IMR-90 (cell line): ENCODE measurements around the gene MAJIN. TPM values are rescaled to one million over a fixed set of nuclear protein-coding genes. Genes with fewer than 3 reads are reported as not detected.

ENCODE experiments used
- ATAC-seq: fragments of 200-7000 bp; cut with Tn5 transposase; 2 replicates; pipeline ENCODE4 v1.9.1; 2020; ENCODE audit warnings: low read depth, mild to moderate bottlenecking, moderate library complexity
- BruUV-seq: library from RNA; stranded (reverse); fragments of 400-500 nt; replicated peaks from 2 replicates; lab custom pipeline; 2021; lab: Mats Ljungman, UMichigan
- CTCF ChIA-PET: fragments of 300-600 bp; formaldehyde crosslinking; extraction: SDS; loops from one replicate; lab custom pipeline; 2021; ENCODE audit warnings: antibody characterized with exemption; lab: Yijun Ruan, JAX
- POLR2A ChIA-PET: fragments of 300-600 bp; sonication (Branson Sonifier 250); formaldehyde crosslinking; loops from one replicate; lab custom pipeline; 2022; ENCODE audit warnings: antibody characterized with exemption; ENCODE audit not compliant: unreplicated experiment; lab: Charles Lee
- DNase-seq: peaks from one replicate; pipeline ENCODE4 v3.0.0; 2013
- H2AFZ ChIP-seq: replicated peaks from 2 replicates; pipeline ENCODE3; 2013; ENCODE audit warnings: low read length, mild to moderate bottlenecking; ENCODE audit not compliant: poor library complexity
- H2AK5ac ChIP-seq: 2 replicates; pipeline ENCODE4 v1.6.1; 2013; ENCODE audit warnings: low read depth, low read length, inconsistent platforms
- H2AK9ac ChIP-seq: replicated peaks from 2 replicates; pipeline ENCODE3; 2013; ENCODE audit warnings: mild to moderate bottlenecking, low read depth, low read length, moderate library complexity; ENCODE audit not compliant: poor library complexity
- H2BK120ac ChIP-seq: 2 replicates; pipeline ENCODE4 v1.6.1; 2013; ENCODE audit warnings: low read depth, low read length, inconsistent platforms
- H2BK15ac ChIP-seq: 3 replicates; pipeline ENCODE4 v1.6.1; 2013; ENCODE audit warnings: low read depth, low read length, inconsistent platforms
- H2BK20ac ChIP-seq: 2 replicates; pipeline ENCODE4 v1.6.1; 2013; ENCODE audit warnings: low read depth, mild to moderate bottlenecking, inconsistent platforms, low read length, moderate library complexity
- H2BK5ac ChIP-seq: 2 replicates; pipeline ENCODE4 v1.6.1; 2013; ENCODE audit warnings: mild to moderate bottlenecking, low read depth, low read length, inconsistent platforms; ENCODE audit not compliant: poor library complexity, severe bottlenecking
- H3K14ac ChIP-seq: replicated peaks from 2 replicates; pipeline ENCODE4 v1.6.1; 2013; ENCODE audit warnings: low read depth, low read length, inconsistent platforms
- H3K18ac ChIP-seq: 2 replicates; pipeline ENCODE4 v1.6.1; 2013; ENCODE audit warnings: low read depth, low read length, control low read depth
- H3K23ac ChIP-seq: 2 replicates; pipeline ENCODE4 v1.6.1; 2013; ENCODE audit warnings: low read depth, low read length, inconsistent platforms
- H3K27ac ChIP-seq: 2 replicates; pipeline ENCODE4 v1.5.1; 2013; ENCODE audit warnings: mild to moderate bottlenecking, control low read depth, low read length; ENCODE audit not compliant: insufficient read depth
- H3K27me3 ChIP-seq: 2 replicates; pipeline ENCODE4 v1.6.1; 2013; ENCODE audit warnings: low read length; ENCODE audit not compliant: control insufficient read depth, insufficient read depth
- H3K36me3 ChIP-seq: 2 replicates; pipeline ENCODE4 v1.6.1; 2013; ENCODE audit warnings: low read length, mixed read lengths; ENCODE audit not compliant: control insufficient read depth, insufficient read depth
- H3K4ac ChIP-seq: 2 replicates; pipeline ENCODE4 v1.6.1; 2013; ENCODE audit warnings: low read depth, low read length, inconsistent platforms
- H3K4me1 ChIP-seq: 2 replicates; pipeline ENCODE4 v1.6.1; 2013; ENCODE audit warnings: low read length, mixed read lengths; ENCODE audit not compliant: control insufficient read depth, insufficient read depth
- H3K4me2 ChIP-seq: 2 replicates; pipeline ENCODE4 v1.6.1; 2013; ENCODE audit warnings: low read depth, mild to moderate bottlenecking, control low read depth, low read length, moderate library complexity
- H3K4me3 ChIP-seq: 2 replicates; pipeline ENCODE4 v1.5.1; 2013; ENCODE audit warnings: low read depth, mild to moderate bottlenecking, control low read depth, low read length, moderate library complexity; ENCODE audit not compliant: insufficient read depth
- H3K56ac ChIP-seq: 2 replicates; pipeline ENCODE4 v1.6.1; 2013; ENCODE audit warnings: low read length, inconsistent platforms; ENCODE audit not compliant: insufficient read depth; ENCODE audit errors: extremely low read depth
- H3K79me1 ChIP-seq, 2 experiments: 2 replicates each; pipeline ENCODE4 v1.6.1; 2013; ENCODE audit warnings: low read length in 2 of 2, inconsistent platforms in 1 of 2, low read depth in 1 of 2
- H3K9ac ChIP-seq: 2 replicates; pipeline ENCODE4 v1.6.1; 2013; ENCODE audit warnings: low read depth, low read length, control low read depth
- H3K9me1 ChIP-seq: 2 replicates; pipeline ENCODE4 v1.6.1; 2013; ENCODE audit warnings: low read length, inconsistent platforms; ENCODE audit not compliant: insufficient read depth
- H3K9me3 ChIP-seq: 2 replicates; pipeline ENCODE4 v1.6.1; 2013; ENCODE audit warnings: low read length; ENCODE audit not compliant: control insufficient read depth, insufficient read depth
- H4K20me1 ChIP-seq: 2 replicates; pipeline ENCODE4 v1.6.1; 2013; ENCODE audit warnings: low read length, inconsistent platforms; ENCODE audit not compliant: insufficient read depth
- H4K5ac ChIP-seq: 2 replicates; pipeline ENCODE4 v1.6.1; 2013; ENCODE audit warnings: mild to moderate bottlenecking, low read depth, low read length, control low read depth
- H4K8ac ChIP-seq, 2 experiments: 2 replicates each; pipeline ENCODE4 v1.6.1; 2013; ENCODE audit warnings: low read depth in 2 of 2, low read length in 2 of 2, control low read depth in 1 of 2, inconsistent platforms in 1 of 2
- H4K91ac ChIP-seq: 2 replicates; pipeline ENCODE4 v1.6.1; 2013; ENCODE audit warnings: low read depth, low read length, inconsistent platforms; ENCODE audit not compliant: insufficient read depth
- BHLHE40 ChIP-seq: fragments of 150-350 bp; IDR thresholded peaks from 2 replicates; pipeline ENCODE4 v1.6.1; 2016; ENCODE audit warnings: mild to moderate bottlenecking, low read depth, low read length
- CEBPB ChIP-seq: IDR thresholded peaks from 2 replicates; pipeline ENCODE4 v1.6.1; 2012; ENCODE audit warnings: low read depth, low read length, improper control_type of control experiment
- CTCF ChIP-seq: conservative IDR thresholded peaks from 2 replicates; pipeline ENCODE4 v1.5.1; 2012; ENCODE audit warnings: mild to moderate bottlenecking, low read depth, low read length, improper control_type of control experiment
- ELK1 ChIP-seq: fragments of 150-350 bp; IDR thresholded peaks from 2 replicates; pipeline ENCODE4 v1.6.1; 2016; ENCODE audit warnings: low read depth, mild to moderate bottlenecking, low read length, moderate library complexity, borderline replicate concordance
- FOS ChIP-seq: fragments of 150-350 bp; IDR thresholded peaks from 2 replicates; pipeline ENCODE4 v1.6.1; 2016; ENCODE audit warnings: low read depth, low read length
- MAFK ChIP-seq: IDR thresholded peaks from 2 replicates; pipeline ENCODE4 v1.6.1; 2012; ENCODE audit warnings: low read depth, low read length, improper control_type of control experiment
- MAZ ChIP-seq: IDR thresholded peaks from 2 replicates; pipeline ENCODE4 v1.6.1; 2012; ENCODE audit warnings: low read depth, mild to moderate bottlenecking, low read length, improper control_type of control experiment, moderate library complexity, borderline replicate concordance
- MXI1 ChIP-seq: IDR thresholded peaks from 2 replicates; pipeline ENCODE4 v1.6.1; 2012; ENCODE audit warnings: low read depth, mild to moderate bottlenecking, low read length, moderate library complexity, borderline replicate concordance
- NFE2L2 ChIP-seq: fragments of 150-350 bp; IDR thresholded peaks from 2 replicates; pipeline ENCODE4 v1.6.1; 2016; ENCODE audit warnings: low read depth, mild to moderate bottlenecking, low read length
- RAD21 ChIP-seq: IDR thresholded peaks from 2 replicates; pipeline ENCODE4 v1.6.1; 2012; ENCODE audit warnings: low read length, improper control_type of control experiment
- RCOR1 ChIP-seq: IDR thresholded peaks from 2 replicates; pipeline ENCODE4 v1.6.1; 2012; ENCODE audit warnings: mild to moderate bottlenecking, low read length, improper control_type of control experiment; ENCODE audit not compliant: insufficient replicate concordance
- RFX5 ChIP-seq: IDR thresholded peaks from 2 replicates; pipeline ENCODE4 v1.8.0; 2012; ENCODE audit warnings: low read depth, mild to moderate bottlenecking, low read length, moderate library complexity
- SMC3 ChIP-seq: fragments of 150-350 bp; IDR thresholded peaks from 2 replicates; pipeline ENCODE4 v1.6.1; 2016; ENCODE audit warnings: low read depth, mild to moderate bottlenecking, antibody characterized with exemption, low read length, moderate library complexity
- USF2 ChIP-seq: fragments of 150-350 bp; IDR thresholded peaks from 2 replicates; pipeline ENCODE4 v1.6.1; 2017; ENCODE audit warnings: mild to moderate bottlenecking, antibody characterized with exemption, low read length, low read depth
- WGBS, 2 experiments: methylation state at CpG; one replicate each; pipeline versions ENCODE4 v1.1.5 to v1.1.7; 2013; ENCODE audit warnings: missing lambda C conversion rate in 2 of 2; ENCODE audit not compliant: insufficient read length in 1 of 2; ENCODE audit errors: extremely low coverage in 2 of 2; 5-methylcytosine and 5-hydroxymethylcytosine counted together
- dilution Hi-C: fragments of 300-500 bp; cut with HindIII; formaldehyde crosslinking; loops from one replicate; pipeline ENCODE4 v1.14.3; 2018; ENCODE audit warnings: low sequenced_read_pairs; ENCODE audit not compliant: unreplicated experiment
- in situ Hi-C: fragments of 300-500 bp; cut with MboI; formaldehyde crosslinking; loops from 3 replicates; pipeline ENCODE4 v1.14.3; 2019; ENCODE audit warnings: low sequenced_read_pairs, inconsistent platforms, mixed read lengths
- intact Hi-C: fragments of 100-400 bp; cut with micrococcal nuclease; formaldehyde crosslinking; loops from 2 replicates; pipeline ENCODE4 v1.10.0; 2022
- polyA plus RNA-seq, 3 experiments: library from polyadenylated mRNA; depleted of rRNA; stranded (reverse); fragments of >200 nt; gene quantifications; 2 replicates each; pipeline ENCODE4 v1.2.3, GENCODE V29; 2012; ENCODE audit warnings: low replicate concordance in 1 of 3
- total RNA-seq: library from RNA; depleted of rRNA; stranded (reverse); fragments of >200 nt; gene quantifications from 2 replicates; pipeline ENCODE4 v1.2.3, GENCODE V29; 2012

MAJIN gene
- total and polyA plus RNA-seq, 2 of the 4 experiments (the other 2 are of a cell fraction): not detected

GRCh38 chr11:64921384-64921783 is 50.5 kb downstream of the MAJIN start:
- Histone ChIP-seq H4K20me1 (no peaks in the 10 kb centered on the region; the same call in 1 of the 2 replicates), H3K36me3 (no peaks in the 10 kb centered on the region), H4K8ac (no peak overlapping the region), H3K9me1 (0 out of 2 replicates have a peak, but pooled peaks cover 6% of the 10 kb centered on the region), H3K23ac (no peak overlapping the region), H3K9ac (no peak overlapping the region), H3K79me1 (peaks cover 10 to 25% of the 10 kb centered on the region in 2 experiments), H3K9me3 (no peaks in the 10 kb centered on the region), H2AK5ac (no peak overlapping the region), H2BK15ac (no peak overlapping the region), H4K91ac (no peak overlapping the region), H2BK120ac (no peak overlapping the region), H3K14ac (no peak overlapping the region), H3K27ac (no peak overlapping the region), H3K56ac (no peak overlapping the region), H2AFZ (no peak overlapping the region), H2BK20ac (no peak overlapping the region), H3K27me3 (no peaks in the 10 kb centered on the region), H3K4me1 (peaks cover 10% of the 10 kb centered on the region), H2AK9ac (no peak overlapping the region), H3K4ac (no peak overlapping the region), H3K18ac (no peak overlapping the region), H4K5ac (no peak overlapping the region), H3K4me3 (no peak overlapping the region), H2BK5ac (no peak overlapping the region), H3K4me2 (no peak overlapping the region)
- POLR2A ChIA-PET: no interaction called here
- DNase-seq: no peak
- in situ Hi-C loops (loop anchor here (5.0 kb wide), 1 partner anchor 86 kb away; no protein-coding TSS in a partner anchor), dilution Hi-C loops (no loop called here), intact Hi-C loops (no loop called here)
- CTCF ChIA-PET: no interaction called here
- TF ChIP-seq FOS (no peak), USF2 (no peak), NFE2L2 (no peak), CTCF (no peak), SMC3 (no peak), MAZ (no peak), BHLHE40 (no peak), RAD21 (no peak), MXI1 (no peak), CEBPB (no peak), MAFK (no peak), ELK1 (no peak), RFX5 (no peak), RCOR1 (no peak)
- WGBS, 2 experiments: no CpG with 5 or more reads among the region's 3 CpGs
- no TSS peak for BruUV-seq
- no peak for ATAC-seq
